HCEC 1CT (cell line): ENCODE data around the gene PIGA.
"Not testable (repeated sequence)": the region's sequence is repeated elsewhere in the genome, so short reads cannot be mapped to it uniquely, and the experiment has no call there.

ENCODE experiments used
- DNase-seq: peaks from one replicate; pipeline ENCODE4 v3.0.0-alpha.2; 2017

Gene PIGA

DNA sequence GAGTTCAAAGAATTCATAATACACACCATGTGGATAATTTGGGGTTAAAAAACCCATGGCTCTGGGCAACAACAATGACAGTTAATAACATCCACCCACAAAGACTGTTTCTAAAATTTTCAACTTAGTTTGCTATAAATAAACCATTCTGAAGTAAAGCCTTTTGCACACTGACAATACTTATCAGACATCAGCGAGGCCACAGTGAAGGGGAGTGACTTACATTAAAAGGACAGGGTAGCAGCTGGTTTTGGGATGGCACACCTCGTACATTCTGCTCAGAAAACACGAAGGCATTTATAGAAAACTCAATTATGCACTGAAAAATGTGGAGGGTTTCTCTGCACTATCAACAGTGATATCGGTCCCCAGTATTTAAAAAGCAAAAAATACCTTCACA is 15.0 kb downstream of the PIGA start:
- DNase-seq: no peak

- no peak for DNase-seq
These were observed 16.2 kb downstream of the PIGA start for GRCh38 chrX:15319075-15319474.

- DNase-seq: no peak
These were observed 19.8 kb downstream of the PIGA start, which contains the start of gene ASB11 for GRCh38 chrX:15315509-15315908. Gene ASB11, minus strand, starts transcription at chrX:15315640. Its CDS starts 35 bp downstream, at chrX:15315605.

DNA sequence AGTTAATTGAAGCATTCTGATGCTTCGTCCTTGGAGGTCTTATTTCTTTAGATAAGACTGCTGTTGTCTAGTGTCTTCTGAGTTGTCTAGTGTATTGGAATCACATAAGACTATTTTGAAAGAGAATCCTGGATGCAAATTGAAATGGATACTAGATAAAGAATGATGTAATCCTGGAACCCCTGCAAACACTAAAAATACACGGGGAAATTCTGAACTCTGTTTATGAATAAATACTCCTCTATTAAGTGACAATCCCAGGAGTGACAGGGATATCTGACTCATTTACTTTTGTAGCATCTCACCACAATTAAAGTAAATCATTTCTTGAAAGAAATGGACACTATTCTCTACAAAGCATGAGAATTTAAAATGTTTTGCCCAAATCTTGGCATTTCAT is 20.9 kb downstream of the PIGA start:
- no peak for DNase-seq

DNA sequence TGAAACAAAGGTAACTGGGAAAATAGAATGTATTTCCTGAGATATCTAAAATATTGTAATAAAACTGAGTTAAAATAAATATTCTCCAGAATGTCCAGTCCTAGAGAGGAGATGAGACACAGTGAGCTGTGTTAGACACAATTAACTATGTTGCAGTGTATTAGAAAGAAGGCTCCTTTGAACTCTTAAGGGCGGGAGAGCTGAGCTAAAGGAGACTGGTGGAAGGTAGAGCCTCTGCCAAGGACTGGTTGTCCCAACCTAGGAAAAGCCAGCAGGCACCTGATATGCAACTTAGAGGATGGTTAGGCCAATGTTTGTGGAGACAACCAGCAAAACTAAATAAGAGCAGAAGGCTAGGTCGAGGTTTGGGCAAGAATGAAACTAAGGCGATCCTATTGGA is 24.2 kb downstream of the PIGA start:
- no peak for DNase-seq

GRCh38 chrX:15310117-15310516 is 25.2 kb downstream of the PIGA start:
- peak; percentile 34 for DNase-seq

GRCh38 chrX:15305899-15306298 is 29.4 kb downstream of the PIGA start:
- not testable (repeated sequence) for DNase-seq

GRCh38 chrX:15301924-15302323 is 33.4 kb downstream of the PIGA start:
- DNase-seq: peak; percentile 56

DNA sequence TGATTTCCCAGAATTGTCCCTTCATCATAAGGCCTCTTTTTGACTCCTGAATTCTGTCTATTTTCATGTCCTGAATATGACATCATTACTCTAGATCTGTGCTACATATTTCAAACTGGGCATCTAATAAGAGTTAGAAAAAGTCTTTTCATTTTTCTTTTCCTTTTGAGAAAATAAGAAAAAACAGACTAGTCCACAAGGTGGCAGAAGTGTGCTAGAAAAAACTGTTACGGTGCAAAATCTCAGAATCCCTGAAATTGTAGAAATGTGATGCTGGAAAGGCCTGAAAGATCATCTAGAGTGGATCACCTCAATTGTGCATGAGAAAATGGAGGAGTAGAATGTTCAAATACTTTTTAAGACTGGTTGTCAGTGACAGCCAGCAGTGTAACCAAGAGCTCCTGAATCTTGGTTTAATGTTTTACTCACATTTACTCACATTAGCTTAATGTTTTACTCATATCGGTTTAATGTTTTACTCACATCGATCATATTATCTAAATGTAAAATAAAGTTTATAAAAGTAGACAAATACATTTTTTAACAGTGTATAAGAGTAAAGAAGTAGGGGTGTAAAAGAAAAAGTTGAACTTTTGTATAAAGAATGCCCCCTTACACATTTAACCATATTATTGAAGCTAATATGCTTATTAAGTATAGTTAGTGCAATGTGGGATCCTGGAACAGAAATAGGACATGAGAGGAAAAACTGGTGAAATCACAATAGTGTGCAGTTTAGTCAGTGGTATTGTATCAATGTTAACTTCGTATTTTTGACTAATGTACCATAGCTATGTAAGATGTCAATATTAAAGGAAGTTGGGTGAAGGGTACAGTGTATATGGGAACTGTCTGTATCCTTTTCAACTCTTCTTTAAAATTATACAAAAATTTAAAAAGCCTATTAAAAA is 35.1 kb downstream of the PIGA start:
- DNase-seq: peak; percentile 15

DNA sequence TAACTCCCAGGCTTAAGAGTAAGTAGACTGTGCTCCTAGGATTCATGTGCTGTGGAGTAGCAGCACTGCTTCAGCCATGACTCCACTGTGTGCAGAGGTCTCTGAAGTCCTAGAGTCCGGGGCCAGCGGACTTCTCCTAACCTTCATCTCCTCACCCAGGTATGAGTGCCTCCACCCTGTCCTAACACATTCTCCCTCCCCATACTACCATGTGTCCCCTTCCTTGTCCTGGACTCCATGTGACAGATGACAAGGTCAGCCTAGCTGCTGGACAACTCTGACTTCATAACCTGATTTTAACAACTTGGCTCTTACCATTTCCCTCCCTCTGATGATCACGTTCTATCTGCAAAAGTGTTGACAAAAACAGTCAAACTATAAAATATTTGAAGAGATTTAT is 36.5 kb downstream of the PIGA start:
- no peak for DNase-seq

- DNase-seq: no peak
These were observed 37.1 kb downstream of the PIGA start for GRCh38 chrX:15298201-15298600.

GRCh38 chrX:15293451-15293850 is 41.9 kb downstream of the PIGA start:
- DNase-seq: peak; percentile 64

DNA sequence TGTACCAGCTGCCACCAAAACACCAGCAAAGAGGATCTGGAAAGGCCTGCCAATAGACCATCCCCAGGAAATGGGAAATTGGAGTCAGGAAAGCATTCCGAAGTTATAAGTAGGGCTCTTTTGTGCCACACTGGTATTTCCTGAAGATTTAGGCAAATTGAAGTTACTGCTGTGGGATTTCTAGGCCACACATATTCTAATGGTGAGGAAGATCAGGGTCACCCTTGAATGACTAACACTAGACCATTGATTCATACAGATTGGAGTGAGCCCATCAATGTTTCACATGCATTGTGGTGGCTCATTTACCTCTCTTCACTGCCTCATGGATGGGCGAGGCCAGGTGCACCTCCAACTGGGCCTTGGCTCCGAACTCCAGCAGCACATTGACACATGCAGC is 42.5 kb downstream of the PIGA start:
- peak; percentile 41 for DNase-seq

GRCh38 chrX:15277604-15278003 is 57.7 kb downstream of the PIGA start:
- no peak for DNase-seq

GRCh38 chrX:15274946-15275345 is 60.4 kb downstream of the PIGA start:
- DNase-seq: no peak

DNA sequence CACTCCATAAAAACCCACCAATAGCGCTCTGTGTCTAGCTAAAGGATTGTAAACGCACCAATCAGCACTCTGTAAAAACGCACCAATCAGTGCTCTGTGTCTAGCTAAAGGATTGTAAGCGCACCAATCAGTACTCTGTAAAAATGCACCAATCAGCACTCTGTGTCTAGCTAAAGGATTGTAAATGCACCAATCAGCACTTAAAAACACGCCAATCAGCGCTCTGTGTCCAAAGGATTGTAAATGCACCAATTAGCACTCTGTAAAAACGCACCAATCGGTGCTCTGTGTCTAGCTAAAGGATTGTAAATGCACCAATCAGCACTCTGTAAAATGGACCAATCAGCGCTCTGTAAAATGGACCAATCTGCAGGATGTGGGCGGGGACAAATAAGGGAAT is 62.0 kb downstream of the PIGA start:
- DNase-seq: not testable (repeated sequence)

- DNase-seq: no peak
These were observed 63.6 kb downstream of the PIGA start for GRCh38 chrX:15271757-15272156.

DNA sequence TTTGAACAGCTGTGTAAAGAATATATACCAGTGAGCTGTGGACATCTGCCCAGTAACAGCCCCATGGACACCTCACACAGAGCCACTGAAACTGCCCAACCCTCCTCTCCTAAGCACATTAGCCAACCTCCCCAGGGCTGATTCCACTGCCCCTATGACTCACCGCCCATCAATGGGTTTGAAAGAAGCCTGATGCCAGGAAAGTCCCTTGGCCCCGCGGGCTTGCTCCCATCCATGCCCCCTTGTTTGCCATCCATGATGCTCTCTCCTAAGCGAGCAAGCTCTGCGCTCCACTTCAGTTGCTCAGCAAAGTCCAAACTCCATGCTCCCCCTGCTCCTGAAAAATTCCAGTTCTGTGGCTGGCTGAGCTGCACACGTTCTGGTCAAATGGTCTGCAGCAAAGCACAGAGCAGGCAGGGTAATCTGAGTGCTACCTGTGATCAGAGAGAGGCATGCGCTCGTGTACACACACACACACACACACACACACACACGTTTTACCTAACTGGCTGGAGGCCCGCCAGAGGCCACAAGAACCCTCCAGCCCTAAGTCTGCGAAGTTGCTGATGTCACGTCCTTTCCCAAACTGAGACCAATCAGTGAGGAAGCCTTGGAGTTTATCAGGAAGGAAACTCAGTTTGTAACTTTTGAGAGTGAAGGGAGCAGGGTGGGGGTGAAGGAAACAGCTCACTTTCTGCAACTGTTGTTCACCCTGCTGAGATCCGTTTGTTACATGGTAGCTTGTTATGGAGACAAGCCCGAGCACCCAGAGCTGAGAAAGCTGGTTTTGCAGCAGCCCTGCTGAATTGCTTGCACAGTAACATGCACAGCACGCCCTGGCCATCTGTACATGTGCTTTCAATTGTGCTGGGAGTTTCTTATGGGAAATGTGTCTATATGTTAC is 65.5 kb downstream of the PIGA start, which contains the start of gene ASB9:
TSS of gene ASB9 (minus strand) at position 466 of the 904 bp plus-strand sequence. CDS start at position 257, 209 bp downstream.
- DNase-seq: peak; percentile 1
